Neuron (in vitro differentiated cells): ENCODE data around the gene JAG2.
A peak's percentile ranks its signal among the peaks of the same experiment; 100 is the strongest.

Source experiments
- H2AFZ ChIP-seq: one replicate; pipeline ENCODE4 v1.6.1; 2013; ENCODE audit warnings: low read depth, mild to moderate bottlenecking, inconsistent platforms, low read length, moderate library complexity
- H3K27me3 ChIP-seq: one replicate; pipeline ENCODE4 v1.6.1; 2013; ENCODE audit warnings: low read length; ENCODE audit not compliant: insufficient read depth
- H3K36me3 ChIP-seq: one replicate; pipeline ENCODE4 v1.6.1; 2013; ENCODE audit warnings: low read length; ENCODE audit not compliant: insufficient read depth
- H3K4me1 ChIP-seq: one replicate; pipeline ENCODE4 v1.6.1; 2013; ENCODE audit warnings: low read length; ENCODE audit not compliant: insufficient read depth
- H3K4me3 ChIP-seq: 2 replicates; pipeline ENCODE4 v1.5.1; 2013; ENCODE audit warnings: mild to moderate bottlenecking, low read length, moderate library complexity
- H3K9me3 ChIP-seq: one replicate; pipeline ENCODE4 v1.6.1; 2013; ENCODE audit warnings: low read length

The JAG2 gene

DNA sequence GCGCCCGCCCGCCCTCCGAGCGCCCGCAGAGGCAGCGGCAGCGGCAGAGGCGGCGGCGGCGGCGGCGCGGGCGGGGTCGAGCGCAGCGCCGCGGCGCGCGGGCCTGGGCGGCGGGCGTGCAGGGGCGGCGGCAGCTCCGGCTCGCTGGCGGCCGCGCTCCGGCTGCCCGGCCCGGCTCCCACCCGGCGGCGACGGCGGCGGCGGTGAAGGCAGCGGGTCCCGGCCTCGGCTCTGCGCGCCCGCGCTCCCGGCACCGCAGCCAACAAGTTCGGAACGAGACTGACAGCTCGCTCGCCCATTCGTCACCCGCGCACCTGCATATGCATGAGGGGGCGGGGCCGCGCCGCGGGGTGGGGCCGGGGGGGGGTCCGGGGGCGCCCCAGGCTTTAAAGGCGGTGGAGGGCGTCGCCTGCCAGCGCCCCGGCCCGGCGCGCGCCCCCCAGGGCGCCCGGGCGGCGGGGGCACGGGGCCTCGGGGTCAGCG, at the start of gene JAG2:
JAG2 (minus strand) TSS at position 281 of the 483 bp plus-strand sequence. CDS start 356 bp downstream, outside the sequence.
- Histone ChIP-seq H3K9me3 (no peaks in the 10 kb centered on the region), H2AFZ (no peak within 1 kb of the TSS), H3K4me3 (peak within 1 kb of the TSS; percentile 25), H3K4me1 (peaks cover 5% of the 10 kb centered on the region), H3K36me3 (no peaks in the 10 kb centered on the region), H3K27me3 (peaks cover 66% of the 10 kb centered on the region)

GRCh38 chr14:105217774-105218173, 49.2 kb upstream of the JAG2 start:
- H3K36me3 ChIP-seq = peaks cover 32% of the 10 kb centered on the region

GRCh38 chr14:105216490-105217247, 48.1 kb upstream of the JAG2 start:
- no peaks in the 10 kb centered on the region for H3K9me3 ChIP-seq
- no peak overlapping the region for H3K4me3 ChIP-seq

More at GRCh38 chr14:105217774-105218173, 49.2 kb upstream of the JAG2 start:
- H3K9me3 ChIP-seq = no peaks in the 10 kb centered on the region
- H3K4me3 ChIP-seq = no peak overlapping the region
- no peak overlapping the region for H2AFZ ChIP-seq
- H3K4me1 ChIP-seq = no peaks in the 10 kb centered on the region
- H3K27me3 ChIP-seq = no peaks in the 10 kb centered on the region

GRCh38 chr14:105215602-105216001, 47.0 kb upstream of the JAG2 start:
- H3K9me3 ChIP-seq = no peaks in the 10 kb centered on the region
- H3K36me3 ChIP-seq = peaks cover 24% of the 10 kb centered on the region
- H2AFZ ChIP-seq = no peak overlapping the region
- no peaks in the 10 kb centered on the region for H3K27me3 ChIP-seq
- H3K4me1 ChIP-seq = no peaks in the 10 kb centered on the region
- no peak overlapping the region for H3K4me3 ChIP-seq

More at GRCh38 chr14:105216490-105217247, 48.1 kb upstream of the JAG2 start:
- Histone ChIP-seq H3K36me3 (peaks cover 32% of the 10 kb centered on the region), H3K4me1 (no peaks in the 10 kb centered on the region), H3K27me3 (no peaks in the 10 kb centered on the region), H2AFZ (no peak overlapping the region)

DNA sequence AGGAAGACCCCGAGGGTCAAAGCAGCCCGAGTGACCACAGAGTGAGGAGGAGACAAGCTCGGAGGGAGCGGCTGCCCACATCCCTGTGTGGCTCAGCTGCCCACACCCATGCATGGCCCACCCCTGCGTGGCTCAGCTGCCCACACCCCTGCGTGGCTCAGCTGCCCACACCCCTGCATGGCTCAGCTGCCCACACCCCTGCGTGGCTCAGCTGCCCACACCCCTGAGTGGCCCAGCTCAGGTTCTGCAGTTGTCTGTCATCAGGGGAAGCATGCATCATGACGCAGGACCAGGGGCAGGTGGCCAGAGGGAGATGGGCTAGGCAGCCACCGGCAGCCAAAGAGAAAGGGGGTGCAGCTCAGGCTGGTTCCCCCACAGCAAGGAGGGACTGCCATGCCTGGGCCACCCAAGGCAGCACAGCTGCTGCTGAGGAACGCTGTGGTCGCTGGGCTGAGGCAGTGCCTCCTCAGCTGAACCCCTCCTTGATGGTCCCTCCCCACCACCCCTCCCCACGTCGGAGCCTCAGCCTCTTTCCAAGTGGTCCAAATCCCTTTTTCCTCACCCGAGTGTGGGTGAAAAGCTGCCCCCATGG, 45.8 kb upstream of the JAG2 start:
- Histone ChIP-seq H3K4me3 (no peak overlapping the region), H3K4me1 (no peaks in the 10 kb centered on the region), H2AFZ (no peak overlapping the region), H3K9me3 (no peaks in the 10 kb centered on the region), H3K36me3 (peaks cover 18% of the 10 kb centered on the region), H3K27me3 (no peaks in the 10 kb centered on the region)

DNA sequence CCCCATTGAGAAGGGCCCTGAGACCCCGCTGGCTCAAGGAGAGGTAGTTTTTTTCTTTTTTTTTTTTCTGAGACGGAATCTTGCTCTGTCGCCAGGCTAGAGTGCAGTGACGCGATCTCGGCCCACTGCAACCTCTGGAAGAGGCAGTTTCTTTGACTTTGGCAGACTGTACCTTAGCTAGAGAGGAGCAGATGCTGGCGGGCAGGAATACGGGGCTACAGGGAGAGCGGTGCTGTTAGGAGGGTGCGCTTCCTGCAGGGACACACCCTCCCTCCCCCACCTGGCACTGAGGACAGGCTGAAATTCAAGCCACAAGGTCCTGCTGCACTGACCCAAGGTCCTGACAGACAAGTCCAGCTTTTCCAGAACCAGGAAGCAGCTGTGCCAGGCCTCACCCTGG, 44.8 kb upstream of the JAG2 start:
- no peak overlapping the region for H2AFZ ChIP-seq
- H3K4me3 ChIP-seq = no peak overlapping the region
- H3K36me3 ChIP-seq = peaks cover 15% of the 10 kb centered on the region
- H3K9me3 ChIP-seq = no peaks in the 10 kb centered on the region
- H3K4me1 ChIP-seq = no peaks in the 10 kb centered on the region
- no peaks in the 10 kb centered on the region for H3K27me3 ChIP-seq

GRCh38 chr14:105212541-105213300, 44.1 kb upstream of the JAG2 start:
- H3K9me3 ChIP-seq = no peaks in the 10 kb centered on the region
- no peak overlapping the region for H3K4me3 ChIP-seq
- H2AFZ ChIP-seq = no peak overlapping the region
- no peaks in the 10 kb centered on the region for H3K4me1 ChIP-seq
- peaks cover 9% of the 10 kb centered on the region for H3K36me3 ChIP-seq
- H3K27me3 ChIP-seq = no peaks in the 10 kb centered on the region

- H2AFZ ChIP-seq = no peak overlapping the region
- H3K4me3 ChIP-seq = no peak overlapping the region
- no peaks in the 10 kb centered on the region for H3K4me1 ChIP-seq
- H3K9me3 ChIP-seq = no peaks in the 10 kb centered on the region
- H3K27me3 ChIP-seq = no peaks in the 10 kb centered on the region
- H3K36me3 ChIP-seq = no peaks in the 10 kb centered on the region
Observed at GRCh38 chr14:105211758-105212089, 43.1 kb upstream of the JAG2 start.

DNA sequence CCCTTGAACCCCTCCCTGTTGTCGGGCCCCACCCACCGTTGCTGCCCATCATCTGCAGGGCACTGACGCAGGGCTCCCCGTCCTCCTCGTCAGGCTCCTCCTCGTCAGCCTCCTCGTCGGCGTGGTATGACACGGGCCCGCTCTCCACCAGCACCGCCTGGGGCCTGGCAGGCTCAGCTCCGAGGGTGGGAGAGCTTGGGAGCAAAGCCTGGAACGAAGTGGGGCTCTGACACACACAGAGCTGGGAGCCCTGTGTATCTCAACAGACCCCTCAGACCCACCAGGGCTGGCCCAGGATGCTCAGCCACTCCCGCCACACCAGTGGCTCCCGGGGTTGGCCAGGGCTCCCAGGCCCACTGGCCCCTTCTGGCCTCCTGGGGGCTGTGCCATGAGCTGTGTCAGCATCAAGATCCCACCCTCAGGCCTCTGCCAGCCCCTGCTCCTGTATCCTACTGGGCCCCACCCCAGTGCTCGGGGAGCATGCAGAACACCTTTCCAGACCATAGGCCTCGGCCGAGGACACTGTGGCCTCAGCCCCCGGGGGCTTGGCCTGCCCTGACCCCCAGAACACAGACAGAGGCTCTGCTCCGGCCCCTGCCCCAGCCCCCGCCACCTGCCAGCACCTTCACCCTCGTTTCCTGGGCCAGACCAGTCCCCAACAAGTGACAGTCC, 42.6 kb upstream of the JAG2 start:
- no peaks in the 10 kb centered on the region for H3K36me3 ChIP-seq
- no peak overlapping the region for H3K4me3 ChIP-seq
- H2AFZ ChIP-seq = no peak overlapping the region
- H3K9me3 ChIP-seq = no peaks in the 10 kb centered on the region
- H3K4me1 ChIP-seq = no peaks in the 10 kb centered on the region
- H3K27me3 ChIP-seq = no peaks in the 10 kb centered on the region

GRCh38 chr14:105210266-105211025, 41.9 kb upstream of the JAG2 start:
- H3K4me1 ChIP-seq = no peaks in the 10 kb centered on the region
- H3K4me3 ChIP-seq = no peak overlapping the region
- no peaks in the 10 kb centered on the region for H3K9me3 ChIP-seq
- H3K36me3 ChIP-seq = no peaks in the 10 kb centered on the region
- no peak overlapping the region for H2AFZ ChIP-seq
- no peaks in the 10 kb centered on the region for H3K27me3 ChIP-seq

GRCh38 chr14:105209646-105210045, 41.1 kb upstream of the JAG2 start:
- H2AFZ ChIP-seq = no peak overlapping the region
- no peaks in the 10 kb centered on the region for H3K27me3 ChIP-seq
- no peaks in the 10 kb centered on the region for H3K4me1 ChIP-seq
- no peak overlapping the region for H3K4me3 ChIP-seq
- no peaks in the 10 kb centered on the region for H3K36me3 ChIP-seq
- H3K9me3 ChIP-seq = no peaks in the 10 kb centered on the region

GRCh38 chr14:105209091-105209490, 40.5 kb upstream of the JAG2 start:
- no peaks in the 10 kb centered on the region for H3K9me3 ChIP-seq
- H3K4me3 ChIP-seq = no peak overlapping the region
- no peaks in the 10 kb centered on the region for H3K4me1 ChIP-seq
- H3K27me3 ChIP-seq = no peaks in the 10 kb centered on the region
- H2AFZ ChIP-seq = no peak overlapping the region
- H3K36me3 ChIP-seq = no peaks in the 10 kb centered on the region
